Measurements from ENCODE around the gene MIXL1.
A peak's percentile ranks its signal among the peaks of the same experiment; 100 is the strongest.
"Not testable (repeated sequence)": the region's sequence is repeated elsewhere in the genome, so short reads cannot be mapped to it uniquely, and the experiment has no call there.

The MIXL1 gene

GRCh38 chr1:226215239-226215638 is 8.2 kb upstream of the MIXL1 start:
- no peak for DNase-seq (ENCODE audit: low spot score)

- no peak for DNase-seq (ENCODE audit: low spot score)
These were observed 7.4 kb upstream of the MIXL1 start for GRCh38 chr1:226216056-226216455.

GRCh38 chr1:226217273-226217672 is 6.2 kb upstream of the MIXL1 start:
- DNase-seq (ENCODE audit: low spot score), result no peak

GRCh38 chr1:226220473-226221189 is 2.8 kb upstream of the MIXL1 start:
- DNase-seq (ENCODE audit: low spot score), result no peak

- DNase-seq (ENCODE audit: low spot score), result no peak
These were observed 778 bp upstream of the MIXL1 start for GRCh38 chr1:226222686-226223085.

GRCh38 chr1:226223786-226224244 is 351 bp downstream of the MIXL1 start:
- DNase-seq (ENCODE audit: low spot score), result no peak

GRCh38 chr1:226226601-226227000 is 3.1 kb downstream of the MIXL1 start:
- no peak for DNase-seq (ENCODE audit: low spot score)

- no peak for DNase-seq (ENCODE audit: low spot score)
These were observed 9.8 kb downstream of the MIXL1 start for GRCh38 chr1:226233293-226233692.

GRCh38 chr1:226233806-226234205 is 10.3 kb downstream of the MIXL1 start:
- no peak for DNase-seq (ENCODE audit: low spot score)

- DNase-seq (ENCODE audit: low spot score), result no peak
These were observed 13.4 kb downstream of the MIXL1 start for GRCh38 chr1:226236826-226237225.

- DNase-seq (ENCODE audit: low spot score), result no peak
These were observed 16.0 kb downstream of the MIXL1 start for GRCh38 chr1:226239421-226239820.

GRCh38 chr1:226248091-226248490 is 24.6 kb downstream of the MIXL1 start:
- no peak for DNase-seq (ENCODE audit: low spot score)

GRCh38 chr1:226248796-226249195 is 25.3 kb downstream of the MIXL1 start:
- DNase-seq (ENCODE audit: low spot score), result no peak

- DNase-seq (ENCODE audit: low spot score), result no peak
These were observed 27.0 kb downstream of the MIXL1 start for GRCh38 chr1:226250511-226250910.

GRCh38 chr1:226252841-226253240 is 29.4 kb downstream of the MIXL1 start:
- DNase-seq (ENCODE audit: low spot score), result not testable (repeated sequence)

GRCh38 chr1:226253933-226254332 is 30.5 kb downstream of the MIXL1 start:
- no peak for DNase-seq (ENCODE audit: low spot score)

- no peak for DNase-seq (ENCODE audit: low spot score)
These were observed 31.9 kb downstream of the MIXL1 start for GRCh38 chr1:226255380-226255779.

- no peak for DNase-seq (ENCODE audit: low spot score)
These were observed 38.4 kb downstream of the MIXL1 start for GRCh38 chr1:226261818-226262217.

- no peak for DNase-seq (ENCODE audit: low spot score)
These were observed 45.1 kb downstream of the MIXL1 start for GRCh38 chr1:226268421-226269124.

- peak; percentile 44 for DNase-seq (ENCODE audit: low spot score)
These were observed 48.9 kb downstream of the MIXL1 start for GRCh38 chr1:226272233-226272902.

- no peak for DNase-seq (ENCODE audit: low spot score)
These were observed 50.7 kb downstream of the MIXL1 start for GRCh38 chr1:226274138-226274537.

- no peak for DNase-seq (ENCODE audit: low spot score)
These were observed 52.7 kb downstream of the MIXL1 start for GRCh38 chr1:226276077-226276682.

Measured in cerebellar cortex (tissue), 1 donor.